Stimulated activated memory B cell treated with anti-CD40 and anti-IgM and Interleukin-4, amounts not matched to agents 10 μg/mL and 1 μg/mL and 100 μg/mL, for 72 hours (primary cell): ENCODE data around the gene ZNF212.

Experiments used
- ATAC-seq: fragments of 150-1000 bp; cut with Tn5 transposase; 2 replicates; pipeline ENCODE4 v1.10.0; 2021
- H3K27ac Mint-ChIP-seq: one replicate; pipeline ENCODE4 v1.8.0; 2022; ENCODE audit warnings: mild to moderate bottlenecking, mixed read lengths
- H3K27me3 Mint-ChIP-seq: one replicate; pipeline ENCODE4 v1.8.0; 2022; ENCODE audit warnings: mixed read lengths
- H3K36me3 Mint-ChIP-seq: one replicate; pipeline ENCODE4 v1.8.0; 2022; ENCODE audit warnings: mixed read lengths
- H3K4me1 Mint-ChIP-seq: one replicate; pipeline ENCODE4 v1.8.0; 2022; ENCODE audit warnings: mixed read lengths
- H3K4me3 Mint-ChIP-seq: one replicate; pipeline ENCODE4 v1.8.0; 2022; ENCODE audit warnings: mild to moderate bottlenecking, moderate library complexity, mixed read lengths
- H3K9me3 Mint-ChIP-seq: one replicate; pipeline ENCODE4 v1.8.0; 2022; ENCODE audit warnings: mixed read lengths

Gene ZNF212

GRCh38 chr7:149295481-149295850 is 56.0 kb downstream of the ZNF212 start:
- Mint-ChIP-seq H3K9me3 (peaks cover 5% of the 10 kb centered on the region), H3K4me3 (no peak overlapping the region), H3K4me1 (peaks cover 11% of the 10 kb centered on the region), H3K36me3 (peaks cover 25% of the 10 kb centered on the region), H3K27me3 (no peaks in the 10 kb centered on the region), H3K27ac (no peak overlapping the region)
- ATAC-seq: no peak

GRCh38 chr7:149296368-149296767 is 56.9 kb downstream of the ZNF212 start:
- Mint-ChIP-seq H3K9me3 (peaks cover 5% of the 10 kb centered on the region), H3K36me3 (peaks cover 25% of the 10 kb centered on the region), H3K4me1 (peaks cover 5% of the 10 kb centered on the region), H3K27ac (no peak overlapping the region), H3K4me3 (no peak overlapping the region), H3K27me3 (no peaks in the 10 kb centered on the region)
- ATAC-seq: no peak

- Mint-ChIP-seq H3K4me1 (peaks cover 5% of the 10 kb centered on the region), H3K4me3 (no peak overlapping the region), H3K27me3 (no peaks in the 10 kb centered on the region), H3K27ac (no peak overlapping the region), H3K36me3 (peaks cover 25% of the 10 kb centered on the region), H3K9me3 (peaks cover 5% of the 10 kb centered on the region)
- ATAC-seq: no peak
Measured at GRCh38 chr7:149297034-149297755, 57.7 kb downstream of the ZNF212 start.

GRCh38 chr7:149300620-149301285 is 61.3 kb downstream of the ZNF212 start:
- no peak for ATAC-seq
- peaks cover 5% of the 10 kb centered on the region for H3K9me3 Mint-ChIP-seq
- H3K27me3 Mint-ChIP-seq: peaks cover 19% of the 10 kb centered on the region
- no peak overlapping the region for H3K4me3 Mint-ChIP-seq
- H3K27ac Mint-ChIP-seq: no peak overlapping the region
- H3K36me3 Mint-ChIP-seq: peaks cover 6% of the 10 kb centered on the region
- peaks cover 5% of the 10 kb centered on the region for H3K4me1 Mint-ChIP-seq

GRCh38 chr7:149302222-149302621 is 62.8 kb downstream of the ZNF212 start:
- H3K36me3 Mint-ChIP-seq: peaks cover 6% of the 10 kb centered on the region
- no peak for ATAC-seq
- no peak overlapping the region for H3K4me3 Mint-ChIP-seq
- H3K9me3 Mint-ChIP-seq: peaks cover 5% of the 10 kb centered on the region
- H3K27me3 Mint-ChIP-seq: peaks cover 27% of the 10 kb centered on the region
- H3K27ac Mint-ChIP-seq: no peak overlapping the region
- peaks cover under 1% of the 10 kb centered on the region for H3K4me1 Mint-ChIP-seq

- no peaks in the 10 kb centered on the region for H3K4me1 Mint-ChIP-seq
- H3K27ac Mint-ChIP-seq: no peak overlapping the region
- H3K36me3 Mint-ChIP-seq: peaks cover 3% of the 10 kb centered on the region
- ATAC-seq: no peak
- H3K9me3 Mint-ChIP-seq: peaks cover 5% of the 10 kb centered on the region
- H3K27me3 Mint-ChIP-seq: peaks cover 32% of the 10 kb centered on the region
- H3K4me3 Mint-ChIP-seq: no peak overlapping the region
Measured at GRCh38 chr7:149302865-149303264, 63.4 kb downstream of the ZNF212 start.

GRCh38 chr7:149304006-149304405 is 64.6 kb downstream of the ZNF212 start:
- no peak for ATAC-seq
- no peak overlapping the region for H3K27ac Mint-ChIP-seq
- H3K4me1 Mint-ChIP-seq: no peaks in the 10 kb centered on the region
- no peak overlapping the region for H3K4me3 Mint-ChIP-seq
- no peaks in the 10 kb centered on the region for H3K36me3 Mint-ChIP-seq
- H3K9me3 Mint-ChIP-seq: peaks cover 1% of the 10 kb centered on the region
- peaks cover 32% of the 10 kb centered on the region for H3K27me3 Mint-ChIP-seq
